Activated CD8-positive, alpha-beta memory T cell treated with anti-CD3 and anti-CD28 coated beads, Interleukin-2, amount 50 U/mL, for 48 hours (primary cell): Measurements from ENCODE around the gene IQCB1.
"Not testable (repeated sequence)": the region's sequence is repeated elsewhere in the genome, so short reads cannot be mapped to it uniquely, and the experiment has no call there.

Experiments
- DNase-seq: peaks from one replicate; pipeline ENCODE4 v3.0.0-alpha.2; 2020

The IQCB1 gene, protein sequence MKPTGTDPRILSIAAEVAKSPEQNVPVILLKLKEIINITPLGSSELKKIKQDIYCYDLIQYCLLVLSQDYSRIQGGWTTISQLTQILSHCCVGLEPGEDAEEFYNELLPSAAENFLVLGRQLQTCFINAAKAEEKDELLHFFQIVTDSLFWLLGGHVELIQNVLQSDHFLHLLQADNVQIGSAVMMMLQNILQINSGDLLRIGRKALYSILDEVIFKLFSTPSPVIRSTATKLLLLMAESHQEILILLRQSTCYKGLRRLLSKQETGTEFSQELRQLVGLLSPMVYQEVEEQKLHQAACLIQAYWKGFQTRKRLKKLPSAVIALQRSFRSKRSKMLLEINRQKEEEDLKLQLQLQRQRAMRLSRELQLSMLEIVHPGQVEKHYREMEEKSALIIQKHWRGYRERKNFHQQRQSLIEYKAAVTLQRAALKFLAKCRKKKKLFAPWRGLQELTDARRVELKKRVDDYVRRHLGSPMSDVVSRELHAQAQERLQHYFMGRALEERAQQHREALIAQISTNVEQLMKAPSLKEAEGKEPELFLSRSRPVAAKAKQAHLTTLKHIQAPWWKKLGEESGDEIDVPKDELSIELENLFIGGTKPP

DNA sequence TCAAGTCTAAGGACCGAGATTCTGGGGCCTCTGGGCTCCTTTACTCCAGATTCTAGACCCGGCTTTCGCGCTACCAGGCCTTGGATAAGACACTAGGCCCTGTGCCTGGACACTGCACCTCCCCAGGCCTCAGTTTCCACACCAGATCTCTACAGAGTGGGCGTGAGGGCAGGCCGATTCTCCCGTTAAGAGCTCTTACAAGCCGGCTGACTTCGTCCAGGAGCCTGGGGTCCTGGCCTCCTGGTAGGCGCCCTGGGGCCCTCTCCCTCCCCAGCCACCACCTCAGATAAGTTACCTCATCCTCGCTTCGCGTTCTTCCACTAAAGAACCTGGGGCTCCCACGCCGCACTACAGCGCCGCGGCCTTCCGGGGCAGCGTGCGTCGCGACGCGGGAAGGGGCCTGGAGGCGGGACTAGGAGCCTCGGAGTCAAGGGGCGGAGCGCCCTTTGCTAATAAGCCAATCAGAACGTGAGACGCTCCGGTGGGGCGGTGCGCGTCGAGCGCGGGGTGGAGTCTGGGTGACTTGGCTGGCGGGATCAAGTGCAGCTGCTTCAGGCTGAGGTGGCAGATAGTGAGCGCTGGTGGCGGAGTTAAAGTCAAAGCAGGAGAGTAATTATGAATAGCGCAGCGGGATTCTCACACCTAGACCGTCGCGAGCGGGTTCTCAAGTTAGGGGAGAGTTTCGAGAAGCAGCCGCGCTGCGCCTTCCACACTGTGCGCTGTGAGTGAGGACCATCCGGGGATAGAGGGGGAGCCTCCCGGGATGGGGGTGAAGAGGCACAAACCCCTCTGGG is at the start of gene IQCB1, which contains the start of gene EAF2:
TSS of gene IQCB1 (minus strand) at position 390 of the 794 bp plus-strand sequence. CDS start 6,100 bp downstream, outside the sequence.
TSS of gene EAF2 (plus strand) at position 539 of the 794 bp plus-strand sequence. CDS start at position 616, 77 bp downstream.
- DNase-seq = peak; percentile 96

DNA sequence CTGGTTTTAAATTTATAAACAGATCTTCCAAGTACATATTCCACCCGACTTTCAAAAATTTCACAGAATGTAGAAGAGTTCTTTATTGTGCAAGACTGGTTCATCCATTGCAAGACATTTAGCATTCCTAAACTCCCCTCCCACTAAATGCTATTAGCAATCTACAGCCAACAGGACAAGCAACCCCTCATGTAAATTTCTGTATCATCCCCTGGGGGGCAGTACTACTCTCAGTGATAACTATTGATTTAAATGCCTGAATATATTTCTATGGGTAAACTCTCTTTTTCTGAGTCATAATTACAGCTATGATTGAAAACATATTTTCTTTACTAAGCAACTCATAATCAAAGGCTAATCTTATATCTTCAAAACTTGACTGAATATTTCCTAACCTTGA is 48.6 kb upstream of the IQCB1 start:
- no peak for DNase-seq

- DNase-seq = no peak
Measured at GRCh38 chr3:121878411-121878810, 43.6 kb upstream of the IQCB1 start.

GRCh38 chr3:121871430-121871829 is 36.6 kb upstream of the IQCB1 start:
- no peak for DNase-seq

DNA sequence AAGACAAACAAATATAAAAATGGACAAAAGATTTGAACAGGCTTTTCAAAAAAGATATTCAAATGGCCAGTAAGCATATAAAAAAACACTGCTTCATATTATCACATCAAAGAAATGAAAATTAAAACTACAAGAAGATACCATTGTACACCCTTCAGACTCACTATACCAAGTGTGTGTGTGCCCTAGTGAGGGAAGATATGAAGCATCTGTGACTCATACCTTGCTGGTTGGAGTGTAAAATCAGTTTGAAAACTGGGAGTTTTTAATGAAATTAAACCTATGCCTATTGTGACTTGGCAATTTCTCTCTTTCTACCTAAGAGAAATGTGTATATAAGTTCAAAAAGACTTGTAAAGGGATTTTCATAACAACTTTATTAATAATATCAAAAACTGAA is 35.9 kb upstream of the IQCB1 start:
- no peak for DNase-seq

GRCh38 chr3:121869736-121870135 is 34.9 kb upstream of the IQCB1 start:
- DNase-seq = no peak

DNA sequence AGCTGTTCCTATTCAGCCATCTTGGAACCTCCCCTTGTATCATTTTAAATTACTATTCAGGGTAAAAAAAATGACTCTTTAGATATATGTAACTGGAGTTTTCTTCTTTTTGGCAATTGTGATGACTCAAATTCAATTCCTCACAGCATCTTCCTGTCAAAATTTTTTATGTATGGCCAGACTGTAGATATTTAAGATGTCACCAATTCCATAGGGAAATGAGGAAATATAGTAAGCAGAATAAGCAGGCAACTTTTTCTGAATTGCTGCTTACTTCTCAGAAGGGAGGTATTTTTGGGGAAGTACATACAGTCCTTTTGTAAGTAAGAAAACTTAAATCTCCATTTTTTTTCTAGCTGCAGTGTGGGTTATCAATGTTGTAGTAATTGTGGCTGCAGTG is 28.9 kb upstream of the IQCB1 start:
- DNase-seq = no peak

DNA sequence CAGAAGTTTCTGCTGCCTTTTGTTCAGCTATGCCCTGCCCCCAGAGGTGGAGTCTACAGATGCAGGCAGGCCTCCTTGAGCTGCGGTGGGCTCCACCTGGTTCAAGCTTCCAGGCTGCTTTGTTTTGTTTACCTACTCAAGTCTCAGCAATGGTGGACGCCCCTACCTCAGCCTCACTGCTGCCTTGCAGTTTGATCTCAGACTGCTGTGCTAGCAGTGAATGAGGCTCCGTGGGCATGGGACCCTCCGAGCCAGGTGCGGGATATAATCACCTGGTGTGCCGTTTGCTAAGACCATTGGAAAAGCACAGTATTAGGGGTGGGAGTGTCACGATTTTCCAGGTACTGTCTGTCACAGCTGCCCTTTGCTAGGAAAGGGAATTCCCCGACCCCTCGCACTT is 28.4 kb upstream of the IQCB1 start:
- not testable (repeated sequence) for DNase-seq

GRCh38 chr3:121857778-121858177 is 22.9 kb upstream of the IQCB1 start:
- DNase-seq = not testable (repeated sequence)

GRCh38 chr3:121855555-121855954 is 20.7 kb upstream of the IQCB1 start:
- DNase-seq = no peak

- no peak for DNase-seq
Measured at GRCh38 chr3:121852256-121852655, 17.4 kb upstream of the IQCB1 start.

- DNase-seq = no peak
Measured at GRCh38 chr3:121844892-121845291, 10.0 kb upstream of the IQCB1 start.

DNA sequence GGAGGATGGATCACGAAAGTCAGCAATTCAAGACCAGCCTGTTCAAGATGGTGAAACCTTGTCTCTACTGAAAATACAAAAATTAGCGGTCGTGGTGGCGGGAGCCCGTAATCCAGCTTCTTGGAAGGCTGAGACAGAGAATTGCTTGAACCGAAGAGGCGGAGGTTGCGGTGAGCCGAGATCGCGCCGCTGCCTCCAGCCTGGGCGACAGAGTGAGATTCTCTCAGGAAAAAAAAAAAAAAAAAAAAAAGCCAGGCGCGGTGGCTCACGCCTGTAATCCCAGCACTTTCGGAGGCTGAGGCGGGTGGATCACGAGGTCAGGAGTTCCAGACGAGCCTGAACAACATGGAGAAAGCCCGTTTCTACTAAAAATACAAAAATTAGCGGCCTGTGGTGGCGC is 5.1 kb upstream of the IQCB1 start:
- DNase-seq = no peak

DNA sequence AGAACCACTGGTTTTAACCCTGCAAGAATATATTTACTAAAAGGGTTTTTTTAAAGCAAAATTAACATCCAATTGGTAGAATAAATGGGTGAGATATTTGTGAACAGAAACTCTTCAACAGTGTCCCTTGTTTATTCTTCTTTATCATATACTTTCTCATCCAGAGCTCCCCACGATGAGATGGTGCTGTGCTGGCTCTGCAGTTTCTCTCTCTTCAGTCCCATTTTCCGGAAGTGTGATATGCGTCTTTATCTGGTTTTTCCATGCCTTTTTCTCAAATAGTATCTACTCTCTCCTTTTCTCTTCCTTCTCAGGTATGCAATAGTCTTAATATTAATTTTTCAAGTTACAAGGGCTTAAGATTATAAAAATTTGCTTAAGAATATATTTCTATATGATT is 1.6 kb upstream of the IQCB1 start:
- DNase-seq = no peak

DNA sequence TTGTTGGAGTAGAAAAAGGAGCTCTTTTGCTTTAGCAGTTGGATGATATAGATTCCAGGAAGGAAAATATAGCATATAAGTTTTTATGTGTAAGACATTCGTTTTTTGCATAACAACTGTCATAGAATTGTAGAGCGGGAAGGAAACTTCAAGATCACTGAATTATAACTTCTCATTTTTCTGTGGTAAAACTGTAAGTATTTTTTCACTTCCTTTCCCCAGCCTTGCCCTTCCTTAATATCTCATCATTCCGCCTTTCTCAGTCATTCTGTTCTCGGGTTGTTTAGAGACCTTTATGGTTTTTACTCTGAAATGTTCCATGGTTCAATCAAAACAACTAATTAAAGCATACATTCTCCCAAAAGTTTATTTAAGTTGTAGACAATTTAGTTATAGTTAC is 1.2 kb upstream of the IQCB1 start:
- no peak for DNase-seq

DNA sequence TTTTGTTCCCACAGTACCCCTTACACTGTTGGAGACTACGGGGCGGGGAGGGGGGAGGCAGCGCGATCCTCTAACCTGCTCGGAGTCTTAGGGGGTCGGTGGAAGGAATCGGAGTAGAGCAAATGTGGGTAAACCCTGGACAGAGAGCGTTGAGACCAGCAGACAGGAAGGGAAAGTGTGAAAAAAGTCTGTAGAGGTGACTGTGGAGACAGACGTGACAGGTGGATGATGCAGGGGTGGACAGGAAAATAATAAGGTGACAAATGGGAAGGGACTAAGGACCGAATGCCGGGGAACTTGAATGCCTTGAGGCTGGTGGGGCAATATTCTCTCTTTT is 573 bp upstream of the IQCB1 start:
- DNase-seq = no peak

DNA sequence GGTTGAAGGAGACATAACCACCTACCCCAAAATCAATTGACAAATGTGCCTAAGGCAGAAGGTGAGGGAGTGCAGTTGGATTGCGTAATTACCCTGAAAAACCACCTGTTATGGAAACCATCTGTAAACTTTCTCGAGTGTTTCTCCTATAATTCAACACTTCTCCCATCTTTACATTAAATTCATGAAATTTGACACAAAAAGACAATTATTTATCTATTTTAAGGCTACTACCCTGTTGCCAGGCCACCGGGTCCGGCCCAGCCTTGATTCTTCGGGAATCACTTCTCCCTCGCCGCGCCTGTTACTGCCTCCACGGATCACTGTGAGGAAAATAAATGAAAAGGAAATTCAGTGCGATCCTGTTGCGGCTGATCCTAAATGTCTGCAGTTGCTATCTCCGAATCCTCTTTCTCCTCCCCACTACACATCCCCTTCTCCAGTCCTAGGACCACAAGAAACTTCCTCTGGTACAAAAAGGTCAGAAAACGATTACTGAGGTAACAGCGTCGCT is 646 bp downstream of the IQCB1 start:
- no peak for DNase-seq

GRCh38 chr3:121822973-121823372 is 11.9 kb downstream of the IQCB1 start:
- no peak for DNase-seq

GRCh38 chr3:121821421-121822199 is 13.2 kb downstream of the IQCB1 start:
- no peak for DNase-seq

GRCh38 chr3:121819236-121819635 is 15.6 kb downstream of the IQCB1 start:
- no peak for DNase-seq

- DNase-seq = no peak
Measured at GRCh38 chr3:121818578-121818977, 16.3 kb downstream of the IQCB1 start.

DNA sequence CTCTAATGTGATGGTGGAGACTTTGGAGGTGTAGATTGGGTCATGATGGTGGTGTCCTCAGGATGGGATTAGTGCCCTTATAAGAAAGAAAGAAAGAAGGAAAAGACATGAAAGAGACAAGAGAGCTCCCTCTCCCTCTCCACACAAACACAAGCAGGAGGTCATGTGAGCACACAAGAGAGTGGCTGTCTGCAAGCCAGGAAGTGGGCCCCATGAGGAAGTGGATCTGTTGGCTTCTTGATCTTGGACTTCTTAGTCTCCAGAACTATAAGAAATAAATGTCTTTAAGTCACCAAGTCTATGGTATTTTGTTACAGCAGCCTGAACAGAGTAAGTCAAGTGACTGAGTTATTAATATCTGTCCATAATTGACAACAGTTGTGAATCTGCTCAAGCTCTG is 17.1 kb downstream of the IQCB1 start:
- DNase-seq = no peak

- no peak for DNase-seq
Measured at GRCh38 chr3:121809249-121809648, 25.6 kb downstream of the IQCB1 start.
